A549 (cell line): ENCODE data around the gene EXOSC6.
"Not testable (repeated sequence)": the region's sequence is repeated elsewhere in the genome, so short reads cannot be mapped to it uniquely, and the experiment has no call there.

Experiments
- CHD2 ChIP-seq: fragments of 150-350 bp; IDR thresholded peaks from 2 replicates; pipeline ENCODE4 v1.6.1; 2014; ENCODE audit warnings: low read length; ENCODE audit not compliant: partially characterized antibody
- HOXA7 ChIP-seq: fragments of 250-450 bp; sonication (Bioruptor Pico); IDR thresholded peaks from 2 replicates; pipeline ENCODE4 v1.5.0; 2020; ENCODE audit warnings: mild to moderate bottlenecking, moderate library complexity
- MAZ ChIP-seq: fragments of 150-350 bp; IDR thresholded peaks from 2 replicates; pipeline ENCODE4 v1.6.1; 2014; ENCODE audit warnings: antibody characterized with exemption, low read depth, low read length, borderline replicate concordance
- RFX5 ChIP-seq: fragments of 450-650 bp; IDR thresholded peaks from 2 replicates; pipeline ENCODE4 v1.7.1; 2014; ENCODE audit warnings: antibody characterized with exemption, mild to moderate bottlenecking, moderate library complexity
- USF2 ChIP-seq: fragments of 450-650 bp; IDR thresholded peaks from 2 replicates; pipeline ENCODE4 v1.6.1; 2014; ENCODE audit warnings: antibody characterized with exemption
- ZFP36 ChIP-seq: fragments of 450-650 bp; IDR thresholded peaks from 2 replicates; pipeline ENCODE4 v1.6.1; 2014; ENCODE audit warnings: borderline replicate concordance; ENCODE audit not compliant: partially characterized antibody
- TF ChIP-seq, protein P1 (sequence below): fragments of >200 bp; sonication (Bioruptor Twin); formaldehyde crosslinking; IDR thresholded peaks from 3 replicates; pipeline ENCODE4 v1.5.1; 2016

- not testable (repeated sequence) for TF ChIP-seq CHD2; HOXA7 (CRISPR knock-in tag); RFX5; MAZ; ZFP36; USF2
- TF ChIP-seq, protein P1, sequence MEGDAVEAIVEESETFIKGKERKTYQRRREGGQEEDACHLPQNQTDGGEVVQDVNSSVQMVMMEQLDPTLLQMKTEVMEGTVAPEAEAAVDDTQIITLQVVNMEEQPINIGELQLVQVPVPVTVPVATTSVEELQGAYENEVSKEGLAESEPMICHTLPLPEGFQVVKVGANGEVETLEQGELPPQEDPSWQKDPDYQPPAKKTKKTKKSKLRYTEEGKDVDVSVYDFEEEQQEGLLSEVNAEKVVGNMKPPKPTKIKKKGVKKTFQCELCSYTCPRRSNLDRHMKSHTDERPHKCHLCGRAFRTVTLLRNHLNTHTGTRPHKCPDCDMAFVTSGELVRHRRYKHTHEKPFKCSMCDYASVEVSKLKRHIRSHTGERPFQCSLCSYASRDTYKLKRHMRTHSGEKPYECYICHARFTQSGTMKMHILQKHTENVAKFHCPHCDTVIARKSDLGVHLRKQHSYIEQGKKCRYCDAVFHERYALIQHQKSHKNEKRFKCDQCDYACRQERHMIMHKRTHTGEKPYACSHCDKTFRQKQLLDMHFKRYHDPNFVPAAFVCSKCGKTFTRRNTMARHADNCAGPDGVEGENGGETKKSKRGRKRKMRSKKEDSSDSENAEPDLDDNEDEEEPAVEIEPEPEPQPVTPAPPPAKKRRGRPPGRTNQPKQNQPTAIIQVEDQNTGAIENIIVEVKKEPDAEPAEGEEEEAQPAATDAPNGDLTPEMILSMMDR: not testable (repeated sequence)
Observed at GRCh38 chr16:70199170-70199569, 52.6 kb downstream of the EXOSC6 start.
